ENCODE data around the gene FCHSD1. TPM values are rescaled to one million over a fixed set of nuclear protein-coding genes. Genes with fewer than 3 reads are reported as not detected.

FCHSD1 gene
- total RNA-seq, 1 experiment from 2014 or later: 41.4 TPM

GRCh38 chr5:141637123-141637766 is 14.0 kb downstream of the FCHSD1 start:
- intact Hi-C loops (cut with micrococcal nuclease; ENCODE audit: unreplicated experiment): no loop called here
- H3K36me3 Mint-ChIP-seq (ENCODE audit: insufficient read depth, unreplicated experiment): peaks cover 47% of the 10 kb centered on the region
- no peak overlapping the region for H3K27ac Mint-ChIP-seq (ENCODE audit: unreplicated experiment)
- CTCF ChIA-PET: interaction anchor here (0.6 to 2.2 kb wide), 12 partner anchors 14 to 134 kb away, joined by 3 to 25 read pairs (median 3); partner anchors contain the start of genes DIAPH1 and FCHSD1
- H3K4me1 Mint-ChIP-seq (ENCODE audit: low read depth, unreplicated experiment): peaks cover 35% of the 10 kb centered on the region
- TSS peak; percentile 36 for BruUV-seq (replicated peaks)
- peak overlapping the region; percentile 79 for H3K4me3 Mint-ChIP-seq (ENCODE audit: low read depth, unreplicated experiment)
- TF ChIP-seq, protein P1, sequence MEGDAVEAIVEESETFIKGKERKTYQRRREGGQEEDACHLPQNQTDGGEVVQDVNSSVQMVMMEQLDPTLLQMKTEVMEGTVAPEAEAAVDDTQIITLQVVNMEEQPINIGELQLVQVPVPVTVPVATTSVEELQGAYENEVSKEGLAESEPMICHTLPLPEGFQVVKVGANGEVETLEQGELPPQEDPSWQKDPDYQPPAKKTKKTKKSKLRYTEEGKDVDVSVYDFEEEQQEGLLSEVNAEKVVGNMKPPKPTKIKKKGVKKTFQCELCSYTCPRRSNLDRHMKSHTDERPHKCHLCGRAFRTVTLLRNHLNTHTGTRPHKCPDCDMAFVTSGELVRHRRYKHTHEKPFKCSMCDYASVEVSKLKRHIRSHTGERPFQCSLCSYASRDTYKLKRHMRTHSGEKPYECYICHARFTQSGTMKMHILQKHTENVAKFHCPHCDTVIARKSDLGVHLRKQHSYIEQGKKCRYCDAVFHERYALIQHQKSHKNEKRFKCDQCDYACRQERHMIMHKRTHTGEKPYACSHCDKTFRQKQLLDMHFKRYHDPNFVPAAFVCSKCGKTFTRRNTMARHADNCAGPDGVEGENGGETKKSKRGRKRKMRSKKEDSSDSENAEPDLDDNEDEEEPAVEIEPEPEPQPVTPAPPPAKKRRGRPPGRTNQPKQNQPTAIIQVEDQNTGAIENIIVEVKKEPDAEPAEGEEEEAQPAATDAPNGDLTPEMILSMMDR (IDR thresholded peaks at IDR 0.05; ENCODE audit: unreplicated experiment): no peak
- H3K9me3 Mint-ChIP-seq (ENCODE audit: low read depth, unreplicated experiment): no peaks in the 10 kb centered on the region
- H3K27me3 Mint-ChIP-seq (ENCODE audit: unreplicated experiment): no peaks in the 10 kb centered on the region
- peak; percentile 46 for DNase-seq

DNA sequence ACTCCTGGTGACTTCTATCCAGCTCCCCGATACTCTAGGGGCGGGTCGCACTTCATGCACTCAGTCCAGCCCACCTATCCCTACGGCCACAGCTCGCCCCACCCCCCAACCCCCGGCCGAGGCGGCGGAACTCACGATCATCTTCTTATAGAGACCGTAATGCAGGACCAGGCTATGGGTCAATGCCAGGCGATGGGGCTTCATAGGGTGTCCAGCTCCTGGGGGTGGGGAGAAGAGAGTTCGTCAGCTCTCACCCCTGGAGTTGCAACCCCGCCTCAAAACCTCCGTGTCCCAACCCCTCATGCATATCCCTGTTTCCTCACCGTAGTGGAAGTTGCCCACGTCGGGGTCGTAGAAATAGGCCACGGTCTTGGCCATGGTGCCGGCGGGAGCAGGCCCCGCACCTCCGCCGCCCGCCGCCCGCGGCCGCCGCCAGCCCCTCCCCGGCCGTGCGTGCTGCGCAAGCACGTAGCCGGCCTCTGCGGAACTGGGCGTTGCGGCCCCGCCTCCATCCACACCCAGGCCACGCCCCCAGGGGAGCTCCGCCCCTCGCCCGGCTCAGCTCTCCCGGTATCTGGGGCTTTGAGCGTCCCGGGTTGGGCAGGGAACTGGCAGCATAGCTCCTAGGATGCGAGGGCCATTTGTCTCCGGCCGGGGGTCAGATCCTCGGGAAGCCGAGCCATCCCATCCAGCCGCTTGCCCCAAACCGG is 14.7 kb downstream of the FCHSD1 start, which contains the start of the genes HDAC3 and RELL2:
HDAC3 (minus strand) TSS at position 437 of the 710 bp plus-strand sequence; CDS start at position 378, 59 bp downstream.
RELL2 (plus strand) TSS at position 585 of the 710 bp plus-strand sequence. CDS start 1,229 bp downstream, outside the sequence.
- H3K9me3 Mint-ChIP-seq (ENCODE audit: low read depth, unreplicated experiment): no peaks in the 10 kb centered on the region
- CTCF ChIA-PET: interaction anchor here (0.6 to 2.2 kb wide), 12 partner anchors 14 to 313 kb away, joined by 3 to 25 read pairs (median 3); partner anchors contain the start of gene DIAPH1
- TF ChIP-seq, protein P1 (IDR thresholded peaks at IDR 0.05; ENCODE audit: unreplicated experiment): no peak
- no peaks in the 10 kb centered on the region for H3K27me3 Mint-ChIP-seq (ENCODE audit: unreplicated experiment)
- H3K27ac Mint-ChIP-seq (ENCODE audit: unreplicated experiment): peak within 1 kb of the TSS; percentile 37
- no TSS peak for BruUV-seq (replicated peaks)
- intact Hi-C loops (cut with micrococcal nuclease; ENCODE audit: unreplicated experiment): no loop called here
- DNase-seq: peak; percentile 99
- H3K4me3 Mint-ChIP-seq (ENCODE audit: low read depth, unreplicated experiment): peak within 1 kb of the TSS; percentile 79
- peaks cover 47% of the 10 kb centered on the region for H3K36me3 Mint-ChIP-seq (ENCODE audit: insufficient read depth, unreplicated experiment)
- peaks cover 29% of the 10 kb centered on the region for H3K4me1 Mint-ChIP-seq (ENCODE audit: low read depth, unreplicated experiment)

DNA sequence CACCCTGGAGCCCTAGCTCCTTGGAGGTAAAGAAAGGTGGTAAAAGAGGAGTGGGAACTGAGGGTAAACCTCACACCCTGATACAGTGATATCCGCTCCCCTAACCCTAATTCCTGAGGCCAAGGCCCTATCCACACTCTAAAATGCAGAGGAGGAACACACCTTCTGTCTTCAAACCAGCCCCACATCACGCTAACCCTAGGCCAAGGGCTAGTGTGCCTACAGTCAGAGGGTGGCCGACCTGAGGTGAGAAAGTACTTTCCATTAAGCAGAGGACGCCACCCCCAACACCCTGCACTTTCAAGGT is 15.2 kb downstream of the FCHSD1 start:
- intact Hi-C loops (cut with micrococcal nuclease; ENCODE audit: unreplicated experiment): no loop called here
- Mint-ChIP-seq H3K4me1 (ENCODE audit: low read depth, unreplicated experiment) (peaks cover 23% of the 10 kb centered on the region), H3K27me3 (ENCODE audit: unreplicated experiment) (no peaks in the 10 kb centered on the region), H3K4me3 (ENCODE audit: low read depth, unreplicated experiment) (peak overlapping the region; percentile 79), H3K27ac (ENCODE audit: unreplicated experiment) (peak overlapping the region; percentile 37), H3K36me3 (ENCODE audit: insufficient read depth, unreplicated experiment) (peaks cover 44% of the 10 kb centered on the region), H3K9me3 (ENCODE audit: low read depth, unreplicated experiment) (no peaks in the 10 kb centered on the region)
- CTCF ChIA-PET: interaction anchor here (0.6 to 2.2 kb wide), 6 partner anchors 14 to 313 kb away, joined by 3 to 25 read pairs (median 4); partner anchors contain the start of gene DIAPH1
- BruUV-seq (replicated peaks): no TSS peak
- TF ChIP-seq, protein P1 (IDR thresholded peaks at IDR 0.05; ENCODE audit: unreplicated experiment): no peak
- DNase-seq: no peak

DNA sequence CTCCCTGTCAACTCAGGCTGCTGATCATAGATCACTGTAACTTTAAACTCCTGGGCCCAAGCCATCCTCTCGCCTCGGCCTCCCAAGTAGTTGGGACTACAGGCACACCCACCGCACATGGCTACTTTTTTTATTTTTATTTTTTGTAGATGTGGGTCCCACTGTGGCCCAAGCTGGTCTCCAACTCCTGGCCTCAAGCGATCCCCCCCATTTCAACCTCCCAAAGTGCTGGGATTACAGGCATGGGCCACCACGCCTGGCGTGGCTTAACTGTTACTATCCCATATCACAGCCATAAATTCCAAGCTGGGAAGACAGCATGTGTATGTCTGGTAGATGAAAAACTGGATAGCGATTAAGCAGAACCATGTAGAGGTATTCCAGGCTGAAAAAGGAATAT is 15.6 kb downstream of the FCHSD1 start:
- BruUV-seq (replicated peaks): no TSS peak
- Mint-ChIP-seq H3K4me3 (ENCODE audit: low read depth, unreplicated experiment) (peak overlapping the region; percentile 79), H3K4me1 (ENCODE audit: low read depth, unreplicated experiment) (peaks cover 22% of the 10 kb centered on the region), H3K27ac (ENCODE audit: unreplicated experiment) (peak overlapping the region; percentile 37), H3K36me3 (ENCODE audit: insufficient read depth, unreplicated experiment) (peaks cover 40% of the 10 kb centered on the region), H3K9me3 (ENCODE audit: low read depth, unreplicated experiment) (no peaks in the 10 kb centered on the region), H3K27me3 (ENCODE audit: unreplicated experiment) (no peaks in the 10 kb centered on the region)
- TF ChIP-seq, protein P1 (IDR thresholded peaks at IDR 0.05; ENCODE audit: unreplicated experiment): no peak
- CTCF ChIA-PET: interaction anchor here (1.4 to 2.2 kb wide), 3 partner anchors 16 to 60 kb away, joined by 3 to 25 read pairs (median 23); partner anchors contain the start of gene DIAPH1
- intact Hi-C loops (cut with micrococcal nuclease; ENCODE audit: unreplicated experiment): no loop called here
- DNase-seq: no peak
